Thyroid gland (tissue), 4 donors: ENCODE results near the gene NUP62. TPM values are rescaled to one million over a fixed set of nuclear protein-coding genes. Genes with fewer than 3 reads are reported as not detected.
A peak's percentile ranks its signal among the peaks of the same experiment; 100 is the strongest.
"Not testable (repeated sequence)": the region's sequence is repeated elsewhere in the genome, so short reads cannot be mapped to it uniquely, and the experiment has no call there.

Source experiments
- DNase-seq, 2 donors: peaks; one replicate each; pipeline ENCODE4 v3.0.0-alpha.2; 2019
- H3K27ac ChIP-seq, 3 donors: fragments of 200-600 bp; sonication (generic); 1 replicate in 2 of 3; 2 replicates in 1 of 3; pipeline ENCODE4 v1.5.1; 2016 to 2019; ENCODE audit warnings: mild to moderate bottlenecking in 1 of 3, moderate library complexity in 1 of 3
- H3K27me3 ChIP-seq: fragments of 200-600 bp; sonication (generic); one replicate; pipeline ENCODE4 v1.5.1; 2019
- H3K36me3 ChIP-seq, 2 donors: fragments of 200-600 bp; sonication (generic); one replicate each; pipeline ENCODE4 v1.5.1; 2016 to 2019
- H3K4me1 ChIP-seq, 2 donors: fragments of 200-600 bp; sonication (generic); one replicate each; pipeline ENCODE4 v1.5.1; 2017 to 2019
- H3K4me3 ChIP-seq, 3 donors: fragments of 200-600 bp; sonication (generic); replicated peaks in 1 of 3; 1 replicate in 2 of 3; 2 replicates in 1 of 3; pipeline ENCODE4 v1.5.1; 2016; ENCODE audit warnings: mild to moderate bottlenecking in 1 of 3
- H3K9me3 ChIP-seq: fragments of 200-600 bp; sonication (generic); one replicate; pipeline ENCODE4 v1.5.1; 2017
- POLR2A ChIP-seq, 2 donors: fragments of 450-650 bp; IDR thresholded peaks; one replicate each; pipeline ENCODE4 v1.6.1; 2017; ENCODE audit warnings: antibody characterized with exemption in 2 of 2, mild to moderate bottlenecking in 2 of 2, moderate library complexity in 1 of 2
- WGBS, 2 donors: methylation state at CpG; one replicate each; pipeline ENCODE4 v1.1.5; 2017; 5-methylcytosine and 5-hydroxymethylcytosine counted together
- intact Hi-C: fragments of 100-400 bp; cut with DNase I; formaldehyde crosslinking; loops from one replicate; pipeline ENCODE4 v1.15.1; 2023
- total RNA-seq, 4 donors: library from RNA; depleted of rRNA; stranded (reverse); fragments of >200 nt; gene quantifications; one replicate each; pipeline ENCODE4 v1.2.3, GENCODE V29; 2016
- TF ChIP-seq, protein P1 (sequence below), 6 experiments: fragments of 200-600 bp in 3 of 6; fragments of 450-650 bp in 3 of 6; sonication (generic) in 3 of 6; IDR thresholded peaks; one replicate each; pipeline ENCODE4 v1.5.1; 2016 to 2019; ENCODE audit warnings: antibody characterized with exemption in 6 of 6, mild to moderate bottlenecking in 2 of 6, inconsistent platforms in 1 of 6, moderate library complexity in 1 of 6

The NUP62 gene
- total RNA-seq, 4 donors from 2014 or later = 27.5 to 32.3 (median 30.5) TPM

GRCh38 chr19:49968279-49968922 lies 39.1 kb upstream of the NUP62 start:
- Histone ChIP-seq H3K4me1 (peaks cover 0 to 8% of the 10 kb centered on the region in 2 donors), H3K9me3 (no peaks in the 10 kb centered on the region), H3K4me3 (no peak overlapping the region), H3K27me3 (no peaks in the 10 kb centered on the region), H3K36me3 (no peaks in the 10 kb centered on the region), H3K27ac (no peak overlapping the region)
- no peak for DNase-seq
- TF ChIP-seq, protein P1, sequence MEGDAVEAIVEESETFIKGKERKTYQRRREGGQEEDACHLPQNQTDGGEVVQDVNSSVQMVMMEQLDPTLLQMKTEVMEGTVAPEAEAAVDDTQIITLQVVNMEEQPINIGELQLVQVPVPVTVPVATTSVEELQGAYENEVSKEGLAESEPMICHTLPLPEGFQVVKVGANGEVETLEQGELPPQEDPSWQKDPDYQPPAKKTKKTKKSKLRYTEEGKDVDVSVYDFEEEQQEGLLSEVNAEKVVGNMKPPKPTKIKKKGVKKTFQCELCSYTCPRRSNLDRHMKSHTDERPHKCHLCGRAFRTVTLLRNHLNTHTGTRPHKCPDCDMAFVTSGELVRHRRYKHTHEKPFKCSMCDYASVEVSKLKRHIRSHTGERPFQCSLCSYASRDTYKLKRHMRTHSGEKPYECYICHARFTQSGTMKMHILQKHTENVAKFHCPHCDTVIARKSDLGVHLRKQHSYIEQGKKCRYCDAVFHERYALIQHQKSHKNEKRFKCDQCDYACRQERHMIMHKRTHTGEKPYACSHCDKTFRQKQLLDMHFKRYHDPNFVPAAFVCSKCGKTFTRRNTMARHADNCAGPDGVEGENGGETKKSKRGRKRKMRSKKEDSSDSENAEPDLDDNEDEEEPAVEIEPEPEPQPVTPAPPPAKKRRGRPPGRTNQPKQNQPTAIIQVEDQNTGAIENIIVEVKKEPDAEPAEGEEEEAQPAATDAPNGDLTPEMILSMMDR (IDR thresholded peaks at IDR 0.05) = no peak
- no peak for TF ChIP-seq POLR2A (IDR thresholded peaks at IDR 0.05)
- intact Hi-C loops = no loop called here
- 71 to 83% methylated on average over 5 of the region's 5 CpGs for WGBS, 2 donors

DNA sequence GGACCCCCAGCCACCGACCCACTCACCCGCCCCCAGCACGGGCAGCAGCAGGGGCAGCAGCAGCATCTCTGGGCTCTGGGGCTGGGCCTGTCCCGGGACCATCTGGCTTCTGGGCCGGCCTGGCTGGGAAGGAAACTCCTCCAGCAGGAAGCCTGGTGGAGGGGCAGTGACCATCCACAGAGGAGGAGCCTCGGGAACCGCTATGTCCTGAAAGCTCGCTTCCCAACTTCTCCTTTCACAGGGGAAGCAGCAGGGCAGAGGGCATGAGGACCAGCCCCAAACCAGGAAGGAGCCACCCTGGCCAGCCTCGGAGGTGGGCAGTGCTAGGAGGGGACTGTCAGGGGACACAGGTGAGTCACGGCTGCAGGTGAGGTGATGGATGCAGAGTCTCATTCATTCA lies 31.7 kb upstream of the NUP62 start, which contains the start of gene SIGLEC11:
Gene SIGLEC11, minus strand, starts transcription at position 193 of the 400 bp plus-strand sequence. Its CDS starts 91 bp downstream, at position 102.
- H3K27ac ChIP-seq, DNase-seq, H3K36me3 ChIP-seq, intact Hi-C loops, H3K27me3 ChIP-seq, H3K4me3 ChIP-seq, H3K9me3 ChIP-seq: not testable (repeated sequence)
- H3K4me1 ChIP-seq = peaks cover 12 to 20% of the 10 kb centered on the region in 2 donors
- WGBS, 2 donors = 61 to 88% methylated on average over 2 to 6 of the region's 10 CpGs

GRCh38 chr19:49959892-49960291 lies 30.6 kb upstream of the NUP62 start:
- H3K27ac ChIP-seq, intact Hi-C loops, DNase-seq, H3K4me3 ChIP-seq, H3K9me3 ChIP-seq, H3K27me3 ChIP-seq, H3K36me3 ChIP-seq: not testable (repeated sequence)
- no CpG with 5 or more reads among the region's 12 CpGs for WGBS, 2 donors
- H3K4me1 ChIP-seq = peaks cover 22 to 31% of the 10 kb centered on the region in 2 donors

GRCh38 chr19:49958596-49958995 lies 29.3 kb upstream of the NUP62 start:
- H3K27ac ChIP-seq, H3K9me3 ChIP-seq, DNase-seq, intact Hi-C loops, H3K27me3 ChIP-seq, H3K4me3 ChIP-seq, H3K36me3 ChIP-seq: not testable (repeated sequence)
- WGBS, 2 donors = 60 to 72% methylated on average over 3 to 8 of the region's 13 CpGs
- peaks cover 34 to 44% of the 10 kb centered on the region in 2 donors for H3K4me1 ChIP-seq

DNA sequence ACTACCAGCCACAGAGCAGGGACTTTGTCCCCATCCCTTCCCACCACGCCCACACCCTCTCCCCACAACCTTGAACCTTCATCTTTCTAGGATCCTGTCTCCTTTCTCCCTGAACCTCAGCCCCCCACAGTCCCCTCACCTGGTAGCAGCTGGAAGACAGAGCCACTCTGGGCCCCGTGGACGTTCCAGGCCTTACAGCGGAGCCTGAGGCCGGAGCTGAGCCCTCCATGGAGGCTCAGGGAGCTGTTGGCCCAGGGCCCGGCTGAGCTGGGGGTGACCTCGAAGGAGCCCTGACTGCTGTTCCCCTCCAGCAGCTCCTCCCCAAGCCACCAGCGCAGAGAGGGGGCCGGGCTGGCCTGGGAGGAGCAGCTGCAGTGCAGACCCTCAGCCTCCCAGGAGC lies 28.8 kb upstream of the NUP62 start:
- H3K27me3 ChIP-seq, H3K9me3 ChIP-seq, H3K4me3 ChIP-seq, H3K36me3 ChIP-seq, DNase-seq, intact Hi-C loops: not testable (repeated sequence)
- peaks cover 37 to 49% of the 10 kb centered on the region in 2 donors for H3K4me1 ChIP-seq
- peak overlapping the region in 1 of 3 donors; percentile 38 for H3K27ac ChIP-seq
- 45 to 50% methylated on average over 4 to 5 of the region's 9 CpGs for WGBS, 2 donors

DNA sequence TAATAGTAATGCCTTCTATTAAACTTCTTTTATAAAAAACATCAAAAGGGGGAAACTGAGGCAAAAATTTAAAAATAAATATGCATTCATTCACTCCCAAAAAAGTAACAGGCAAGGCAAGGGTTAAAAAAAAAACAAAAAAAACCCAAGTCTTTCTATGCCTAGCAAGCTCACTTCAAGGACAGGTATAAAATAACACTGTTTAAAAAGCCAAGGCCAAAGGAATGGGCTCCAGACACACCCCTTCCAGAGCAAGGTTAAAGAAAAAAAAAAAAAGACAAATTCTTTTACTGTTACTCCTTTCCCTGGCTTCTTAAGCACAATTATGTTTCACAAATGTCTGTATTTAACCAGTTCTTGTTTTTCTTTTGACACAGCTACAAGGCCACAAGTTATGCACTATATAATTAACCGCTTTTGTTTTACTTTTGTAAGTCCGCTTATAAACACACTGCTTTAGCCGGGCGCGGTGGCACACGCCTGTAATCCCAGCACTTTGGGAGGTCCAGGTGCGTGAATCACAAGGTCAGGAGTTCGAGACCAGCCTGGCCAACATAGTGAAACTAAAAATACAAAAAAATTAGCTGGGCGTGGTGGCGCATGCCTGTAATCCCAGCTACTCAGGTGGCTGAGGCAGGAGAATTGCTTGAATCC lies 28.1 kb upstream of the NUP62 start:
- Histone ChIP-seq H3K36me3 (no peaks in the 10 kb centered on the region), H3K27ac (peak overlapping the region in 2 of 3 donors; percentile 38 to 79), H3K4me3 (no peak overlapping the region), H3K27me3 (no peaks in the 10 kb centered on the region), H3K4me1 (peaks cover 44 to 56% of the 10 kb centered on the region in 2 donors), H3K9me3 (no peaks in the 10 kb centered on the region)
- DNase-seq = peak; percentile 41 to 42
- intact Hi-C loops = no loop called here
- TF ChIP-seq POLR2A (IDR thresholded peaks at IDR 0.05) = no peak
- TF ChIP-seq, protein P1 (IDR thresholded peaks at IDR 0.05) = no peak
- WGBS, 2 donors = 24 to 42% methylated on average over 10 of the region's 10 CpGs

GRCh38 chr19:49956115-49956495 lies 26.8 kb upstream of the NUP62 start:
- Histone ChIP-seq H3K4me1 (peaks cover 54 to 67% of the 10 kb centered on the region in 2 donors), H3K27me3 (no peaks in the 10 kb centered on the region), H3K36me3 (no peaks in the 10 kb centered on the region), H3K9me3 (no peaks in the 10 kb centered on the region), H3K27ac (peak overlapping the region; percentile 69 to 79 (median 78)), H3K4me3 (no peak overlapping the region)
- WGBS, 2 donors = 28 to 29% methylated on average over 9 of the region's 9 CpGs
- intact Hi-C loops = no loop called here
- DNase-seq = no peak
- TF ChIP-seq POLR2A (IDR thresholded peaks at IDR 0.05) = no peak
- TF ChIP-seq, protein P1 (IDR thresholded peaks at IDR 0.05) = no peak
